SKM-1 (cell line): ENCODE measurements around the gene RAPGEF2.
"Not testable (repeated sequence)": the region's sequence is repeated elsewhere in the genome, so short reads cannot be mapped to it uniquely, and the experiment has no call there.

Source experiments
- DNase-seq: peaks from one replicate; lab custom pipeline; 2025; ENCODE audit not compliant: unreplicated experiment; lab: John Stamatoyannopoulos, UW

The RAPGEF2 gene

DNA sequence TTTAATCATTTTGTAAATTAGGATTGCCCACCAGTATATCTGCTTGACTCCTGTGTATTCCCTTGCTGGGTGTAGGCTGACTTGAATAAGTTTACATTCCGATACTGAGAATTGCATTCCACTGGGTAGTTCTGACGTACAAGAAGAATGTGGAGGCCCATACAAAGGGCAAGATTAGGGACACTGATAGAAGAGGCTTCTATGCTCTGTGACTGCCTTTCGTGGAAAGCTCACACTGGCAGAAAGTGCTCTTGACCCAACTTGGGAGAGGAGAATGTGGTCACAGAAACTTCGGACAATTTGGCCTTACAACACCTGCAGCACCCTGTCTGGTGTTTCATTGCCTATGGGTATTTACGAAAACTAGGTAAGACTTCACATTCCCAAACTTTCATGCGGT lies 126.3 kb downstream of the RAPGEF2 start:
- DNase-seq, result no peak

- no peak for DNase-seq
Observed at GRCh38 chr4:159232465-159233106, 129.7 kb downstream of the RAPGEF2 start.

GRCh38 chr4:159235779-159236368 lies 133.0 kb downstream of the RAPGEF2 start:
- DNase-seq, result no peak

GRCh38 chr4:159237975-159238374 lies 135.1 kb downstream of the RAPGEF2 start:
- DNase-seq, result no peak

DNA sequence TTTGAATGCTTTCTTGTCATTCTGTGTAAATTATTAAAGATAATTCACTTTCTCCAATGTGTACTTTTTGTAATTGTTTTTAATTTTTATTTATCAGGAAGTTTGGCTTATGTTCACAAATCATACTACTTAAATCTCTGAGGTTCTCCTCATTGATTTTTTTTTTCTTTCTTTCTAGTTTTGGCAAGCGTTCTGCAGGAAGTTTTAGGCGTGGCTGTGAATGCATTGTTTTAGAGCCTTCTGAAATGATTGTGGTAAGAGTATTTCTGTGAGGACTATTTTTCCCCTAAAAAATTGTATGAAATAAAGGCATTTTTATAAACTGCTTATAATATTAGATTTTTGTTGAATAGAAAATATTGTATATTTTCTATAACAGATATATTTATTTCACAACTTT lies 135.8 kb downstream of the RAPGEF2 start:
- DNase-seq, result no peak

DNA sequence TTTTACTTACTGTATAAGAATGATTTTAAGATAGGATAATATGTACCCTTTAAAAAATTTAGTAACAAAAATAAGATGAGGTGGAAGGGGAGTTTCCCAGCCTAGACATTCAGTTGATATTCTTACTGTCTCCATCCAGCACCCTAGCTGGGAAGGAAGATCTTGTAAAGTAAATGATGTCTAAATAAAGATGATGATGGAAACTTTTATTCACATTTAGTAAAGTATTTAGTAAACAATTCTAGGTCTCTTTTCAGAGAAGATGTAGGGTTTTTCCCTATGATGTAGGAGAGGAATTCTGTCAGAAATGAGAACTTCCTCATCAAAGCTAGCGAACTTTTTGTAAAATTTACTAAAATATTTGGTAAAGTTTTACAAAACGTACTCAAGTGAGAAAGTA lies 136.8 kb downstream of the RAPGEF2 start:
- DNase-seq, result no peak

- DNase-seq, result no peak
Observed at GRCh38 chr4:159240046-159240445, 137.2 kb downstream of the RAPGEF2 start.

DNA sequence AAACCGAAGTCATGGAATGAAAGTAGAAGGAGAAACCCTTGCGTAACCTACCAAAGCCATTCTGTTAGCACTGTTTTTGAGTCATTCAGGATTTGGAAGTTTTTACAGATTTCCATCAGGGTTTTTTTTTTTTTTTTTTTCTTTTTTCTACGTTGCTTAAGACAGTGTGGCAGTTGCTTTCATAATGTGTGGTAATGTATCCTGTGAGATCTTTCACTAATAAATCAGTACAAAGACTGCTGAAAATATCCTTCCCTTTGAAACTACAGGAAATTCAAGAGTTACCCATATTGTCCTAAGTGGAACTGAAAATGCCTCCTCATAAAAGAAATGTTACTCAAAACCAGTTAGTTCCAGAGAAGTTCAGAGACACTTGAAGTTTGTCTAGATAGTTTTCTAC lies 137.8 kb downstream of the RAPGEF2 start:
- no peak for DNase-seq

- no peak for DNase-seq
Observed at GRCh38 chr4:159242427-159242826, 139.5 kb downstream of the RAPGEF2 start.

DNA sequence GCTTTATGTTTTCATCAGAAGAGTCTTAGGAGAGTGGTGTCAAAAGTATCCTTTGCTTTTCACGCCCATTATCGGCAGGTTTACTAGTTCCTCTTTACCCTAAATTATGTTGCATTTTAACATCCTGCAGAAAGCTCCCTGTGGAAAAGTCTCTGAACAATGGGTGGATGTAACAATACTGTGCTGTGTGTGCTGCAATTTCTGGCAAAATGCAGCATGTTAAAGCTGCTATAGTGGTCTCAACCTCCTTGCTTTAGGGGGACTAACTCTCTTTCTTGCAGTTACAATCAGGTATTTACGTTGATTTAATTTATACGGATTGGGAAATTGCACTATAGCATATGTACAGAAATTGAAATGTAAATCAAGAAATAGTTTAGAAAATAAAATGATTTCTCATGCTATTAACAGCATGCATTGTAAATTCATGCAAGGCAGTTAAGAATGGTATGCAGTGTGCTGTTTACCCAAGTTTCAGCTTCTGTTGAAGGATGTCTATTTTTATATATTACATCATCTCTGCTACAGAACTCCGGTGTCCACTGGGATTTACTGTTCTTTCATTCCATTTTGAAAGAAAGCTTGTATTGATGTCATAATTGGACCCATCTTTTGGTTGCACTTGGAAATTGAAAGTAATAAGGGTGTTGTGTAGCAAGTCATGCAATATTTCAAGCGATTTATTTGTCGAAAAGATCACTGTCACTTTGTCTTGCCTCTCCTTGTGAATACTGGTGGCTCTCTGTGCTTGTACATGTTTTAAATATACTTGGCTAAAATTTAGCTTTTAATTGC lies 145.7 kb downstream of the RAPGEF2 start:
- DNase-seq, result no peak

DNA sequence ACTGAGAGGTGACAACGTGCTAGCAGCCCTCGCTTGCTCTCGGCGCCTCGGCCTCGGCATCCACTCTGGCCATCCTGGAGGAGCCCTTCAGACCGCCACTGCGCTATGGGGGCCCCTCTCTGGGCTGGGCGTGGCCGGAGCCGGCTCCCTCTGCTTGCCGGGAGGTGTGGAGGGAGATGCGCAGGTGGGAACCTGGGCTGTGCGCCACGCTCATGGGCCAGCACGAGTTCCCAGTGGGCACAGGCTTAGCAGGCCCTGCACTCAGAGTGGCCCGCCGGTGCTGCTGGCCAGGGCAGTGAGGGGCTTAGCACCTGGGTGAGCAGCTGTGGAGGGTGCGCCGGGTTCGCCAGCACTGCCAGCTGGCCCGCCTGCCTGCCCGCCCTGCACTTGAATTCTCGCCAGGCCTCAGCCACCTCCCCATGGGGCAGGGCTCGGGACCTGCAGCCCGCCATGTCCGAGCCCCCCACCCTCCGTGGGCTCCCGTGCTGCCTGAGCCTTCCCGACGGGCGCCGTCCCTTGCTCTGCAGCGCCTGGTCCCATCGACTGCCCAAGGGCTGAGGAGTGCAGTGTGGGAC lies 148.0 kb downstream of the RAPGEF2 start:
- DNase-seq, result no peak

DNA sequence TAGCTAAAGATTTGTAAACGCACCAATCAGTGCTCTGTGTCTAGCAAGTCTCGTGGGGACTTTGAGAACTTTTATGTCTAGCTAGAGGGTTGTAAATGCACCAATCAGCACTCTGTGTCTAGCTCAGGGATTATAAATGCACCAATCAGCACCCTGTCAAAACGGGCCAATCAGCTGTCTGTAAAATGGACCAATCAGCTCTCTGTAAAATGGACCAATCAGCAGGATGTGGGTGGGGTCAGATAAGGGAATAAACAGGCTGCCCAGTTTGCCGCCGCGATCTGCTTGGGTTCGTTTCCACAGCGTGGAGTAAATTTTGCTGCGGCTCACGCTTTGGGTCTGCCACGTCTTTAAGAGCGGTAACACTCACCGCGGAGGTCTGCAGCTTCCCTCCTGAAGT lies 148.7 kb downstream of the RAPGEF2 start:
- not testable (repeated sequence) for DNase-seq

- DNase-seq, result no peak
Observed at GRCh38 chr4:159252491-159252890, 149.6 kb downstream of the RAPGEF2 start.

GRCh38 chr4:159256037-159256436 lies 153.2 kb downstream of the RAPGEF2 start:
- no peak for DNase-seq

GRCh38 chr4:159258889-159259560 lies 156.1 kb downstream of the RAPGEF2 start:
- no peak for DNase-seq

DNA sequence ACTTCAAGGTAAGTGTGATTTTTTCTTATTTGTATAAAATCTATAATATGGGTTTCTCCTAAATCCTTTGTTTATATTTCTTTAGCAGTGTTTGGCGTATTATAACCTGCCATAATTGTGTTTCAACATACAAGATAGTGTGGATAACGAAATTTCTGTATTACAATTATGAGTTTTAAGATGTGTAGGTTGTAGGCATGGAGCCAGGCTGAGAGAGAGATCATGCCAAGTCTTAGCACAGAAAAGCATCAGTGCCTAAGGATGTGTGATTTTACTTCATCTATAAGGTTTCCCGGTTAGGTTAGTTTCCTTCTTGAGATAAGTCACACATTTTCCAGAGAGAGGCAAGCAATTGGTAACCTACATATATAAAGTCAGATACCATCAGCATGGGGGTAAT lies 161.2 kb downstream of the RAPGEF2 start:
- DNase-seq, result no peak

DNA sequence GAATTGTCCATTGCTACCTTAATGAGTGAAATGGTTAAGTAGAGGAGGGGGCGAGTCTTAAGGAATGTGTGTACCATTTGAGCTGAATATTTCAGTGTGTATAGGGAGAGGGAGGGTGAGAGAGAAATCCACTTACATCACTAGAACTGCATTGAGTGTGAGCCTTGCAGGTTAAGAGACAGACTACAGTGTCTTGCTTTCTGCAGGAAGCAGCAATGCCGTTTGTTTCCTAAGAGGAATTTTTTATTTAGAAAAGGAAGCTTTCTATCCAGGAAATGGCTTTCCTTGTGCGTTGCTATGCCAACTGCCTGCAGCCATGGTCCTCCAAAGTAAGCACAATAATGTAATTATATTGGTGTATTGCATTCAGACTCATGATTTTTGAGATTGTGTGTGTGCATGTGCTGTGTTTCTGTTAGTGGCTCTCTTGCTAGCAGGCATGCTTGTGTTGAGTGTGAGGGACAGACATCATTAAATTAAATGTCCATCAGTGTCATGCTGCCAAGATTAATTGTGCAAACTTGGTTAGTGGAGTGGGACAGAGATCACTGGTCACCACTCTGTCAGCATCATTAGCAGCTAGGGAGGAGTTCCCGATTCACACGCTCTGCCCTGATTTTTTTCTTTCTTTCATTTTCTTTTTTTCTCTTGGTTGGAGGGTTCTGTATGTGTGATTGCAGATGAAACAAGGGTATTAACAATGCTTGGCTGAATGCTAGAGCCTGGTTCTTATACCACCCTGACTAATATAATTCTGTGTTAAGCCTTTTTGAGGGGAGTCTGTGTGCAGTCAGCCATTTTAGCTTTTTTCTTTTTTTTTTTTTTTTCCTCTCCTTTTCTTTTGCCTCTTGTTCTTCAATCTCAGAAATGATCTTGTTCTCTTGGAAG lies 164.3 kb downstream of the RAPGEF2 start:
- no peak for DNase-seq

DNA sequence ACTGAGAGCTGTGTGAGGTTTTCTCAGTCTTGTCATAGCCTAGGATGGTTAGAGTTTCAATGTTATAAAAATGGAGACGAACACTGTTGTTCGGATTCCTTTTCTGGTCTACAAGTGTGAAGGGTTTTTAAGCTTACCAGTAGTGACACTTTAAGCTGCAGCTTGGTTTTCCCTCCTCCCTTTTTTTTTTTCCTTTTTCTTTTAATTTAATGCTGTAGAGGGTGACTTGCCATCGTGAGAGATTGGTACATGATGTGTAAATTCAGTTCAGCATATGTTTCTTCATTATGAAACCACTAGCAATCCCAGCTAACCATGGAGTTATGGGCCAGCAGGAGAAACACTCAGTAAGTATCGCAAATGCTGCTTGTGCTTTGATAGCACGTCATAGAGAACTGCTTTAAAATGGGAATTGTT lies 165.0 kb downstream of the RAPGEF2 start:
- no peak for DNase-seq

- DNase-seq, result no peak
Observed at GRCh38 chr4:159268607-159269006, 165.7 kb downstream of the RAPGEF2 start.

GRCh38 chr4:159269116-159269515 lies 166.2 kb downstream of the RAPGEF2 start:
- no peak for DNase-seq
